ENCODE data around the gene ALG11.
A peak's percentile ranks its signal among the peaks of the same experiment; 100 is the strongest.
"Not testable (repeated sequence)": the region's sequence is repeated elsewhere in the genome, so short reads cannot be mapped to it uniquely, and the experiment has no call there.

Gene ALG11, protein sequence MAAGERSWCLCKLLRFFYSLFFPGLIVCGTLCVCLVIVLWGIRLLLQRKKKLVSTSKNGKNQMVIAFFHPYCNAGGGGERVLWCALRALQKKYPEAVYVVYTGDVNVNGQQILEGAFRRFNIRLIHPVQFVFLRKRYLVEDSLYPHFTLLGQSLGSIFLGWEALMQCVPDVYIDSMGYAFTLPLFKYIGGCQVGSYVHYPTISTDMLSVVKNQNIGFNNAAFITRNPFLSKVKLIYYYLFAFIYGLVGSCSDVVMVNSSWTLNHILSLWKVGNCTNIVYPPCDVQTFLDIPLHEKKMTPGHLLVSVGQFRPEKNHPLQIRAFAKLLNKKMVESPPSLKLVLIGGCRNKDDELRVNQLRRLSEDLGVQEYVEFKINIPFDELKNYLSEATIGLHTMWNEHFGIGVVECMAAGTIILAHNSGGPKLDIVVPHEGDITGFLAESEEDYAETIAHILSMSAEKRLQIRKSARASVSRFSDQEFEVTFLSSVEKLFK

DNA sequence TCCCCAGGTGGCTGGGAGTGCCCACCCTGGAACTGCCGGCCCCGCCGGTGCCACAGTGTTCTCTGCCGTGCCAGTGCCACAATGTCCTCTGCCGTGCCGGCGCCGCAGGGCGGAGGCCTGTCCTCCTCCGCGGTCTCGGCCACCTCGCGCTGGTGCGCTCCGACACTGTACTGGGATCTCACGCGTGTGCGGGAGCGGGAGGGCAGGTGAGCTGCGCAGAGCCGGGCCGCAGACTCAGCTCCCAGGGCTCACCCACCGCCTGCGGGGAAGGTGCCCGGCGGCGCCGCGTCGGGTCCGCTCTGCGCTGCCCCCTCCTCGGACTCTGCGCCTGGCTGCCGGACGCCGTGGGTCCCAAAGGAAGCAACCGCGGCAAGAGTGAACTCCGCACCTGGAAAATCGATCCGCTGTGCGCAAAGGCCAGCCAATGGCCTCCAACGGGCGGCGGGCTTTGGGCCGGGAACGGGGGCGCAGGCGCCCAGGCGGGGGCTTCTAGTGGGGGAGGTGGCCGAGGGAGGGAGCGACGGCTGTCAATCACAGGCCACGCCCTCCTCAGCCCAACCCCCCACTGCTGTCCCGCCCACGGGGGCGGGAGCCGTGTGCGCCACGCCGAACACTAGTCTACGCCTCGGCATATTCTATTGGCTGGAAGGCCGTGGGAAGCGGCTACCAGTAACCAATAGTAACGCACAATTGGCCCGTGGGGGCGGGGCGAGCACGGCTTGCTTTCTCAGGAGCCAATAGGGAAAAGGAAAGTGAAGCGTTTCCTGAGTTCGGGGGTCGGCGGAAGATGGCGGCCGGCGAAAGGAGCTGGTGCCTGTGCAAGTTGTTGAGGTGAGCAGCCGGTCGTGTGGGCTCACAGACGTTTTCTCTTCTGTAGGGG lies at the start of gene ALG11:
Gene ALG11 (plus strand): TSS at position 767 of the 880 bp plus-strand sequence. CDS start 21 bp downstream, at position 788.
- DNase-seq (ENCODE audit: low read depth) = peak; percentile 98

DNA sequence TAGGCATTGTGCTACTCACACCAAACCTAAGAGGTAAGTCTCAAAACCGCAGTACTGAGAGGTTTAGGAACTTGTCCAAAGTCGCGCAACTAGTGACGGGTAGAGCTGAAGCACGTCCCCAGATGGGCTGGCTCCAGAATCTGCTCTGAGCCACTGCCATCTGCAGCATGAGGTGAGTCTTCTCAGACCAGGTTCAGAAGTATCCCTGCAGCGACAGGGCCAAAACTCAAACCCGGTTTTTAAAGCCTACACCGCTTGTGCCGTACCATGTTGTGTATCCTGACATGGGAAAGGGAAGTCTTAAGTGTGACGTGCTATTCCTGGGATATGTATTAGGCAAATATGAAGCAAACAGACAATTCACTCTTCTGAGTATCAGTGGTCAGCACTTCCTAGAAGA lies 46.0 kb upstream of the ALG11 start:
- DNase-seq (ENCODE audit: low read depth) = no peak

DNA sequence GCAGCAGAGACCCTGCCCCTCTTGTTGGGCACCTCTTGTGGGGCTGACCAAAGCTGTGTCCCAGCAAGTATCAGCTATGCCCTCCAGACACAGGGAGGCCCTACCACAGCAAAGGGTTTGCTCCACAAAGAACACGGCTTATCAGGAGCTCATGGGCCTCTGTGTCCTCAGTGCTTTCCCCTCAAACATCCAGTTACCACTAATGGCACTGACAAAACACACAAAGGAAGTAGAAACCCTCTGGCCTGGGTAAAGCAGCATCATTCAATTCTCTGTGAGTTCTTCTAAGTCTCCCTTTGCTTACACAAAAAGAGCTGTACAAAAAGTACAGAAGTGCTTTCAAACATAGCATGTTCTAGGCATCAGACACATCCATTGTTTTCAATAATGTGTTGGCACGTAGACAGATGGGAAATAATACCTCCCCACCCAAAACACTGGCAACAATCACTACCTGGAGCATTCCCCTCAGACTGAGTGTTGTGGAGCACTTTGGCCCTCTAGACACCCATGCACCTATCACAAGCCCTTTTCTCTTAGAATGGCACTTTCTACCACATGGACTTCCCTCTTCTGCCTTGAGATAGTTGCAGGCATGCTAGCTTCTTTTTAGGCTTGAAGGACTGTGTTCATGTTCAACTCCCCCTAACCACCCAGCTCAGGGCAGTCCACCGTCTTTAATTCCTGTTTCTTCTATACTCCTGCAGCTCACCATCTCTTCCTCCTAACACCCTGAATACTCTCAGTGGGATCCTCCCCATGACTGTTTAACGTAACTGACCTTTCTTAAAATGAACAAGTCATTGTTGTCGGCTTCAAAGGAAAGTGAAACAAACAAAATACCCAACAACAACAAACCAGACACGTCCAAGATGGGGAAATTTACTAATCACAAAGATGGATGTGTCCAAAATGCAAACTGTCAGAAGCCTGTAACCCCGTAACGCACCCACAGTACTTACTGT lies 44.4 kb upstream of the ALG11 start:
- DNase-seq (ENCODE audit: low read depth) = no peak

DNA sequence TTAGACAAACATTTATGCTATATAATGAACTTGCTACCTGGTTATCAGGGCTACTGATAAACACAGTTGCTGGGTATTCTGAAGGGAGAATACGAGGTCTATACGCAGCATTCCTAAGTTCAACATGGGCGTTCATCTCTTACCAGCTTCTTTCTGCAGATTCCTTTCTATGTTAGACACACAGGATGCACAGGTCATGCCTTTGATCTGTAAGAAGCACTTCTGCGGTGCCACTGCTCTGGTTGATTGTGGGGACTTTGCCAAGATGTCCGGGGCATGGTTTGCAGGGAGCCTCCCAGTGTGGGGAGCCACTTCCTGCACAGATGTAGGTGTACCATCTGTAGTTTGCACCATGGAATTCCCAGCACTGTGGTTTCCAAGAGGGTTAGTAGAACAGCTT lies 41.8 kb upstream of the ALG11 start:
- DNase-seq (ENCODE audit: low read depth) = no peak

DNA sequence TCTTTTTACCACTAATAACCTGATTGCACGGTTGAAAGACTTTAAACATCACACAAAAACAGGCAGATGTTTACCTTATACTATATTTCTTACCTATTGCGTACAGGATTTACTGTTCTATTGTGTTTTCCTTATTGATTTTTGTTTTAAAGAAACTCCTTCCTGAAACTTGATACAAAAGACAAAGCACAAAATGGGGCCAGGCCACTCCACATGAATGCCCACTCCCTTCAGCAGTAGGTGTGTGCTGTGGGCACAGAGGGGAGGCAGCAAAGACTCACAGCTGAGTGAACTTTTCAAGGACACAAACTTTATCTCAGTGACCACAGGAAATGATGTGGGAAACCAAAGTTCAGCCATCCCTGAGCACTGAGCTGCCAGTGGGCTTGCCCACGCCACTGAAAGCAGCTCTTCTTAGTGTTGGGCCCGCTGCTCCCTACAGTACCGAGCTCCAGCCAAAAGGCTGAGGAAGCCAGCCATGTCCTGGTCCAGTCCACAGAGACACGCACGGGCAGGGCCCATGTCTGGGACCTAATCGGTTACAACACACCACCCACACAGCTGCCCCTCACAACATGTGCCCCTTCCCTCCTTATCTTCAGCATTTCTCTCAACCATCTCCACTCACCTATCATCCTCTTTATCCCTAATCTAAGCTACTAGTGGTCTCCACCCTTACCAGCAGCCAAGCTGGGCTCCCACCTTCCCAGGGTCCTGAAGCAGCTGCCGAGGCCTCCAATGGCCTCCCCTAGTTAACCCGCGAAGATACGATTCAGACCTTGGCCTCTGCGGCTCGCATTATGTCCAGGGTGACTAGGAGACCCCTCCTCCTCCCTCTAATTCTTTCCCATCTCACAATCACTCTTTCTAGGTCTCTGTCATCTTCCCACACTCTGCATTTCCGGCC lies 40.4 kb upstream of the ALG11 start:
- DNase-seq (ENCODE audit: low read depth) = no peak

DNA sequence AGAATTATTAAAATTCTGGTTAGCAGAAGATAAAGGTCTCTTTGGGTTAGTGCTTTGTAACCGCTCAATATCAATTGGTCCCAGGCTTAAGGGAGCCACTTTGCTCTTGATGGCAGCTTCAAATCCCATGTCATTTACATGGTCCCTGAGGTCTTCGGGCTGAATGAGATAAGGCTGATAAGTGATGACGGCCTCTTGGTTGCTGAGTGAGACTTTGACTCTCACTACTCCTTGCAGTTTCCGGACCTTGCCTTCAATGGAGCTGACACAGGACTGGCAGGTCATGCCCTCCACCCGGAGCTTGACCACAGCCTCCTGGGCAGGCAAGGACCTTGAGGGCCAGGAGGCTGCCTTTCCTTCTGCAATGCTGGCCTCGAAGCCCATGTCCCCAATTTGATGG lies 37.7 kb upstream of the ALG11 start:
- no peak for DNase-seq (ENCODE audit: low read depth)

DNA sequence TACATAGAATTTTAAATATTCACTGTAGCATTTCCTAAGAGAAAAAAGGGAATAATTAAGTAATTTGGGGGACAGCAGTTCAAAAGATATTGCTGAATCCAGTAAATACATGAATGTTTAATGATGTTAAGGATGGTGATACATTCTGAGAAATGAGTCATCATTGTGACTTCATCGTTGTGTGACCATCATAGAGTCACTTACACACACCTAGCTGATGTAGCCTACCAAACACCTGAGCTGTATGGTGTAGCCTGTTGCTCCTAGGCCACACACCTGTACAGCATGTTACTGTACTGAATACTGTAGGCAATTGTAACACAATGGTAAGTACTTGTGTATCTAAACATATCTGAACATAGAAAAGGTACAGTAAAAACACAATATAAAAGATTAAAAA lies 35.8 kb upstream of the ALG11 start:
- DNase-seq (ENCODE audit: low read depth) = peak; percentile 4

DNA sequence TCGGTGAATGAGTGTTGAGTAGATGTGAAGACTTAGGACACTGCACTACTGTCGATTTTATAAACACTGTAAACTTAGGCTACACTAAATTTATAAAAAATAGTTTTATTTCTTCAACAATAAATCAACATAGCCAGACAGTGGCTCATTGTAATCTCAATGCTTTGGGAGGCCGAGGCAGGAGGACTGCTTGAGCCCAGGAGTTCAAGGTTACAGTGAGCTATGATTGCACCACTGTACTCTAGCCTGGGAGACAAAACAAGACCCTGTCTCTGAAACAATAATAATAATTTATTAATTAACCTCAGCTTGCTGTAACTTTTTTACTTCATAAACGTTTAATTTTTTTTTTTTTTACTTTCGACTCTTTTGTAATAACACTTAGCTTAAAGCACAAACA lies 35.3 kb upstream of the ALG11 start:
- DNase-seq (ENCODE audit: low read depth) = no peak

DNA sequence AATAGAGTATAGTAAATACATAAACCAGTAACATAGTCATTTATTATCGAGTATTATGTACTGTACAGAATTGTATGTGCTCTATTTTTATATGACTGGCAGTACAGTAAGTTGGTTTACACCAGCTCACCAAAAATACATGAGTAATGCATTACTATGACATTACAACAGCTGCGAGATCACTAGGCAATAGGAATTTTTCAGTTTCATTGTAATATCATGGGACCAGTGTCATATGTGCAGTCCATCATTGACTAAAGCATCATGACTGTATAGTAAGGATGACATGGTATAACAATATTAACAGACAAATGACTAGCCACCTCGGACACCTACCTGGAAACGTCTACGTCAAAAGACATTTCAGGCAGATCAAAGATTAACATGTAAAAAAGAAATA lies 34.6 kb upstream of the ALG11 start:
- DNase-seq (ENCODE audit: low read depth) = peak; percentile 20

DNA sequence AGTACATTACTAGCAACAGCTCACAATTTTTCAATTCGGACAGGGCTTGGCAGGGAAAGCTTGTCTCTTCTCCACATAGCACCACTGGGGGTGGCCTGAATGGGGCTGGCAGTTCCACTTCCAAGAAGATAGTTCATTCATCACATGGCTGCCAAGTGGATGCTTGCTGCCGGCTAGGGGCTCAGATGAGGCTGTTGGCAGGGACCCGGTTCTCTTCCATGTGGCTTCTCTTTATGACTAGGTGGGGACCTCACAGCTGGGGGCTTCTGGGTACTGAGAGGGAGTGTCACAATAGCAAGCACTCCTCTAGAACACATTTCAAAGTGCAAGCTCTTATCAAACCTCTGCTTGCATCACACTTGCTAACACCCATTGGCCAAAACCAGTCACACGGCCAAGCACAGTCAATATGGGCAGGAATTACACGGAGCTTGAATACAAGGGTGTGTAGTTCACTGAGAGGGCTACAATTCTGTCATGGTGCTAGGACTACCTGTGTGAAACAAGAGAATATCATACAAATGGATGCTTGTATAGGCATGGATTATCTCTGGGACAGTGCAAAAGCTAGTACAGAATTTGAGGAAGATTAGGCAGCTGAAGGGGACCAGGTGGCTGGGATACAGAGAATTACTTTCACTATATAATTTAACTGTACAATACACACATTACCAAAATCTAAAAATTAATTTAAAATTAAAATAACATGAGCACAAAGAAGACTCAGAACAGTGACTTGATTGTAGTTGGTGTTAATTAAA lies 33.2 kb upstream of the ALG11 start:
- no peak for DNase-seq (ENCODE audit: low read depth)

DNA sequence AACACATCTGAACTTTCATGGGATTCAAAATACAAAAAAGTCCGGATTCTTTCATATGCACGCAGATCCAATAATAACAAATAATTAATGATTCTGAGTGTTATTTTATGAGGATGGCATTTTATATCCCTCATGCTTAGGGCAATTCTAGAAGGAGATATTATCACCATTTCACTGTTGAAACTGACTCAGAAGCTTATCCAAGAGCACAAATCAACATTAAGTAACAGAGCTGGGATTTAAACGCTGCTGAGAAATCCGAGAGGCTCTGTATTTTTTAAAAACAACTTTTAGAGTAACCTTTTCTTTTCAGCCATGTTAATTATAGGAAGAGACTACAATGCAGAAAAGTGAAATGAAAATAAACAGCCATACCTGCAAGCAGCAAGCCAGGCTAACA lies 31.3 kb upstream of the ALG11 start:
- DNase-seq (ENCODE audit: low read depth) = no peak

DNA sequence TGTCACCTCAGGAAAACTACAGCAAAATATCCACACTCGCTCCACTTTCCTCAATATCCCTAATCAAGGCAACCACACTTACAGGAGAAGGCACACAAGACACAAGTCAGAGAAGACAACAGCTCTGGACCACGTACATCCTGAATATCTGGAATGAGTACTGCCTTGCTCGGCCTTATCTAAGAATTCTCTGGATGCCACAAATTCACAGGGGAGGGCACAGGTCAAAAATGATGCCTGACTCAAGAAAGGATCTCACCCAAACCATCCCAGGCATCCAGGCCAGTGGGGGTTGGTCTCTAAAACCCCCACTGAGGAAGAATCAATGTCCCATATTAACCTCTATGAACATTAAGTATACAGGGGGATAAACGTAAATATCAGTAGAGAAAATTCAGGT lies 30.8 kb upstream of the ALG11 start:
- DNase-seq (ENCODE audit: low read depth) = no peak

DNA sequence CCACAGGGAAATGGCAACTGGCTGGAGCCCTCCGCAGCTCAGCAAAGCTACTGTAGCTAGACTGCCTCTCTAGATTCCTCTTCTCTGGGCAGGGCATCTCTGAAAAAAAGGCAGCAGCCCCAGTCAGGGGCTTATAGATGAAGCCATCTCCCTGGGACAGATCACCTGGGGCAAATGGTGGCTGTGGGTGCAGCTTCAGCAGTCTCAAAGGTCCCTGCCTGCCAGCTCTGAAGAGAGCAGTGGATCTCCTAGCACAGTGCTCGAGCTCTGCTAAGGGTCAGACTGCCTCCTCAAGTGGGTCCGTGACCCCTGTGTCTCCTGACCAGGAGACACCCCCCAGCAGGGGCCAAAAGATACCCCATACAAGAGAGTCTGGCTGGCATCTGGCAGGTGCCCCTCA lies 28.9 kb upstream of the ALG11 start:
- not testable (repeated sequence) for DNase-seq (ENCODE audit: low read depth)

DNA sequence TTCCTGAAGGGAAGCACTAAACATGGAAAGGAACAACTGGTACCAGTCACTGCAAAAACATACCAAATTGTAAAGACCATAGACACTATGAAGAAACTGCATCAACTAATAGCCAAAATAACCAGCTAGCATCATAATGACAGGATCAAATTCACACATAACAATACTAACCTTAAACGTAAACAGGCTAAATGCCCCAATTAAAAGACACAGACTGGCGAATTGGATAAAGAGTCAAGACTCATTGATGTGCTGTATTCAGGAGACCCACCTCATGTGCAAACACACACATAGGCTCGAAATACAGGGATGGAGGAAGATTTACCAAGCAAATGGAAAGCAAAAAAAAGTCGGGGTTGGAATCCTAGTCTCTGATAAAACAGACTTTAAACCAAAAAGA lies 27.3 kb upstream of the ALG11 start:
- DNase-seq (ENCODE audit: low read depth) = not testable (repeated sequence)

DNA sequence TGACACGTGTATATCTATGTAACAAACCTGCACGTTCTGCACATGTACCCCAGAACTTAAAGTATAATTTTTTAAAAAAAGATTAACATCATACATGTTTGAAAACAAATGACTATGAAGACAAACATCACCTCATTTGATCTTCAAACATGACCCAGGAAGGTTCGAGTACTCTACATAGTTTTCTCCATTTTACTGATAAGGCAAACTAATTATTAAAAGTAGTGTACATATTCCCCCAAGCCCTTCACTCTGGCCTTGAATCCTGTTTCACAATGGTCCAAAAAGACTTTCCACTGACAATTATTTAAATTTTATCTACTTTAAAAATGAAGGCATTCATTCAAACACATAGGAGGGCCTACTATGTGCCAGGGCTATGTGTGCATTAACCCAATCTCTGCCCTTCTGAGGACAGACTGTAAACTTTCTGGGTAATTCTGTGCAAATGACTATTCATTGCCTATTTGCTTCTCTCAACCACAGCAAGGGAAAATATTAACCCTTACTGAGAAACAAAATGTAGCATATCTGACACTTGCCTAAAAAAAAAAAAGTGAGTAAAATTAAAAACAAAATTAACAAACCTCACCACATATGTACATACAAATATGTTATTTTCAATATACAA lies 23.1 kb upstream of the ALG11 start:
- no peak for DNase-seq (ENCODE audit: low read depth)

DNA sequence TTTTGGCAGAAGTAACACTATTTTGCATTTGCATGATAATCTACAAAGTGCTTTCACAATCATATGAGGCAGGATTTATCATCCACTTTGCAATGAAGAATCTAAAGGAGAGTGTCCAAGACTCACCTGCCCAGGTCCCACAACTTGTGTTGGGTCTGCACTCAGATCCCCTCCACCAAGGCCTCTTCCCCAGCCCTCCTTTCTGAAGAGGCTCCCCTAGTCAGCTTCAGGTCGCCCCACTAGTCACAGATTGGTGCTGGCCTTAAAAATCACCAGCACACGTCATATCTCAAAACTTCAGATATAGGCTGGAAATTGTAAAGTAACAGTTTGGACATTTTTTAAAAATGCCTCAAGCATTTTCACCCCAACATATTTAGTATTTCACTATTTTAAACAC lies 18.5 kb upstream of the ALG11 start:
- no peak for DNase-seq (ENCODE audit: low read depth)

DNA sequence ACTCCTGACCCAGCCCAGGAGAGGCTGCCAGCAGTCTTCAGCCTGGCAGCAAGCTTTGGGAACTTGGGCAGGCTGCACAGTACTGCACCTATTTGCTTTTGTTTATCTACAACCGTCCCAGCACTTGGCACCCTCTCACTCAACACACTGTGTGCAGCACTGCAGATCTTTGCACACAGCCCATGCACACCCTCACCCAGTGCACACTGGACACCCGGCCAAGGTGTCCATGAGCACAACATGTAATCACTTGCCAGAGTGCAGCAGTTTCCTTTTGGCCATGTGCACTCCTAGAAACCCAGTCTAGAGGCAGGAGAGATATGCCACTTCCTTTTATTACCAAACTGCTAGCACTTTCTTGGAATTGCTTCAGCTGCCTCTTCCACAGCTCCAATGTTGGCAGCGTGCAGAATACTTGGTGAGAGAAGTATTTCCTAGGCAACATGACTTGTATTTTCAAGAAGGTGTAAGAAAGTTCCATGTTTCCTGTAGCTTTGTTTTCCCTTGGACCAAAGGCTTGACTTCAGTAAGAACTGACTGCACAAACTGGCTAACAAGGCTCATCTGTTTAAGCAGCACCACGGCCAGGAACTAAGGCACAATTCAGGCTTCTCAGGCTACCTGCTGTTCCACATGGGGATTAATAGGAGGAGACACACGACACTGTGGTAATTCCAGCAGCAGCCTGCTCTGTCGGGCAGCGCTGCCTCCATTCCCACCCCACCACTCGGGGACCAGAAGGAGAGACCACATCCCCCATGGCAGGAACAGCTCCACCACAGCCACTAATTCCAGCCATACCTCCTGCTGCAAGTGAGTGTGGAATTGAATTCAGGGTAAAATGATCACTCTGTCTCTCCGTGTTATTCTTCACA lies 16.3 kb upstream of the ALG11 start:
- no peak for DNase-seq (ENCODE audit: low read depth)

DNA sequence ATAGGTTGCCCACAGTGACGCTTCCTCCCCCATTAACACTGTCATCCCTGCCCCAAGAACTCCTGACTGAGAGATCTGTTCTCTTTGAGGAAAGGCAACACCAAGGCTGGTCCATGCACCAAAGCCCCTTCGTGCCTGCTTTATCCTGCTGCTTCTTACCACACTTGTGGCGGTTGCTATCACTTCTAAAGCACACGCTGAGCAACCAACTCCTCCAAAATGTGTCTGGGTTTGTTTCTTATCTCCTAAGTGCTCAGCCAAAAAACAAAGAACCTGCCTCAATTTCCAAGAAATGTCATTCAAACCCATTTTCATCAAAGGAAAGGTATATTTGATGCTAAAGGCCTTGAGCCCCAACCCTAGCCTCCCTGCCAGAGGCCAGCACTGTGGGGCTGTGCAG lies 15.6 kb upstream of the ALG11 start:
- no peak for DNase-seq (ENCODE audit: low read depth)

DNA sequence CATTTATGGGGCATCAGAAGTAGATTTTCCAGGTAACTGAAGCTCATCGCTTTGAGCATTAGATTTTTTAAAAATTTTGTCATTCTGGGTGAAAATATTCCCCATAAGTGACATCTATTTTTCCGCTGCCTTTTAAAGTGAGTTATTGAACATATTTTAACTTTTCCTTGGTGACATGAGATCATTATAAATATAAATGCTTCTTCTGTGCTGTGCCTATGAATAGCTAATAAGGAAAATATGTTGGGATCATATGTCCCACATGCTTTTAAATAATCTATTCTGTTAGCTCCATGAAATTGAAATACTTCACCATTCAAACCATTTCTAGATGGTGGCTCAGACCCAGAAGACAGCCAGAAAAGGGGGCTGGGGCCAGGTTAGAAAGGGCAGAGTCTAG lies 15.0 kb upstream of the ALG11 start:
- DNase-seq (ENCODE audit: low read depth) = no peak

All from ELR (cell line).